A549 (cell line): ENCODE measurements around the gene FAM83G.

Source experiments
- EP300 ChIP-seq, 2 experiments: fragments of >200 bp; sonication (Bioruptor Twin); formaldehyde crosslinking; IDR thresholded peaks; 2 replicates in 1 of 2; 3 replicates in 1 of 2; pipeline ENCODE4 v1.6.1; 2016 to 2017
- HOXA7 ChIP-seq: fragments of 250-450 bp; sonication (Bioruptor Pico); IDR thresholded peaks from 2 replicates; pipeline ENCODE4 v1.5.0; 2020; ENCODE audit warnings: mild to moderate bottlenecking, moderate library complexity
- NFE2L2 ChIP-seq: fragments of 150-350 bp; conservative IDR thresholded peaks from 2 replicates; pipeline ENCODE4 v1.6.1; 2014; ENCODE audit warnings: low read length
- POLR2A ChIP-seq: IDR thresholded peaks from 2 replicates; pipeline ENCODE4 v1.6.1; 2012; ENCODE audit warnings: mild to moderate bottlenecking, low read length
- TF ChIP-seq, protein P1 (sequence below): fragments of >200 bp; sonication (Bioruptor Twin); formaldehyde crosslinking; IDR thresholded peaks from 3 replicates; pipeline ENCODE4 v1.5.1; 2016
- TF ChIP-seq, protein P2 (sequence below): fragments of >200 bp; sonication (Bioruptor Twin); formaldehyde crosslinking; IDR thresholded peaks from 3 replicates; pipeline ENCODE4 v1.6.1; 2016

DNA sequence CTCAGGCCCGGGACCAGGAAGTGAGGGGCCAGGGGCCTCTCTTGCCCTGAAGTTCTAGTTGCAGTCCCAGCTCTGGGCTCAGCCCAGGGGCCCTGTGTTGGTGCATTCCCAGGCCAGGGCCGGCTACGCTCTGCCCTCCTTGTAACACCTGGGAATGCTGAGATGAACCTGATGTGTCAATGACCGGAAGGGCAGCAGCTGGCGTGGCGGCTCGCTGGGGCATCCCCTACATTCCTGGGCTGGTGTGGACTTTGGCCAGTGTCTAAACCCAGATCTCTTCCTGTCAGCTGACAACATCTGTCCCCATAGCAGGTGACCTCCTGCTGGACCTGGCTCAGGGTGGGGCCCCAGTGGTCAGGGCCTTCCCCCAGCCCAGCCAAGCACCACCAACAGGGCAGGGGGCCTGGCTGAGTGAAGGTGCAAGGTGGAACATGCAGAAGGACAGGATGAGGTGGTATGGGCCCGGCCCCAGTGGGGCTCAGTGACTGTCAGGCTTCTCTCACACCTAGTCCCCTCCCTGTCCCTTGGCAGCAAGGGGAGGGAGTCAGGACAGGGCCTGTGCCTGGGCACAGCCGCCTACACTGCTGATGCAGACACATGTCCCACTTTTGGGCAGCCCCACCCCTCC, 15.9 kb downstream of the FAM83G start:
- TF ChIP-seq HOXA7 (CRISPR knock-in tag), result no peak
- TF ChIP-seq NFE2L2, result no peak
- TF ChIP-seq, protein P1, sequence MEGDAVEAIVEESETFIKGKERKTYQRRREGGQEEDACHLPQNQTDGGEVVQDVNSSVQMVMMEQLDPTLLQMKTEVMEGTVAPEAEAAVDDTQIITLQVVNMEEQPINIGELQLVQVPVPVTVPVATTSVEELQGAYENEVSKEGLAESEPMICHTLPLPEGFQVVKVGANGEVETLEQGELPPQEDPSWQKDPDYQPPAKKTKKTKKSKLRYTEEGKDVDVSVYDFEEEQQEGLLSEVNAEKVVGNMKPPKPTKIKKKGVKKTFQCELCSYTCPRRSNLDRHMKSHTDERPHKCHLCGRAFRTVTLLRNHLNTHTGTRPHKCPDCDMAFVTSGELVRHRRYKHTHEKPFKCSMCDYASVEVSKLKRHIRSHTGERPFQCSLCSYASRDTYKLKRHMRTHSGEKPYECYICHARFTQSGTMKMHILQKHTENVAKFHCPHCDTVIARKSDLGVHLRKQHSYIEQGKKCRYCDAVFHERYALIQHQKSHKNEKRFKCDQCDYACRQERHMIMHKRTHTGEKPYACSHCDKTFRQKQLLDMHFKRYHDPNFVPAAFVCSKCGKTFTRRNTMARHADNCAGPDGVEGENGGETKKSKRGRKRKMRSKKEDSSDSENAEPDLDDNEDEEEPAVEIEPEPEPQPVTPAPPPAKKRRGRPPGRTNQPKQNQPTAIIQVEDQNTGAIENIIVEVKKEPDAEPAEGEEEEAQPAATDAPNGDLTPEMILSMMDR, result no peak
- TF ChIP-seq EP300 (IDR thresholded peaks at IDR 0.05), result no peak
- TF ChIP-seq POLR2A, result no peak
- TF ChIP-seq, protein P2, sequence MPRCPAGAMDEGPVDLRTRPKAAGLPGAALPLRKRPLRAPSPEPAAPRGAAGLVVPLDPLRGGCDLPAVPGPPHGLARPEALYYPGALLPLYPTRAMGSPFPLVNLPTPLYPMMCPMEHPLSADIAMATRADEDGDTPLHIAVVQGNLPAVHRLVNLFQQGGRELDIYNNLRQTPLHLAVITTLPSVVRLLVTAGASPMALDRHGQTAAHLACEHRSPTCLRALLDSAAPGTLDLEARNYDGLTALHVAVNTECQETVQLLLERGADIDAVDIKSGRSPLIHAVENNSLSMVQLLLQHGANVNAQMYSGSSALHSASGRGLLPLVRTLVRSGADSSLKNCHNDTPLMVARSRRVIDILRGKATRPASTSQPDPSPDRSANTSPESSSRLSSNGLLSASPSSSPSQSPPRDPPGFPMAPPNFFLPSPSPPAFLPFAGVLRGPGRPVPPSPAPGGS, result no peak
